ENCODE measurements around the gene CPVL.

Gene CPVL

GRCh38 chr7:29146057-29146706, at the start of gene CPVL:
Gene CPVL, minus strand, starts transcription at chr7:29146537. Its CDS starts 25,476 bp downstream, at chr7:29121061.
- H3K27ac ChIP-seq, result no peak within 1 kb of the TSS
- TF ChIP-seq CTCF (IDR thresholded peaks at IDR 0.05), result no peak
- TF ChIP-seq ZFX (IDR thresholded peaks at IDR 0.05; ENCODE audit: borderline replicate concordance), result no peak

GRCh38 chr7:29194594-29195427, 48.5 kb upstream of the CPVL start, which contains the start of gene CHN2:
Gene CHN2, plus strand, starts transcription at chr7:29194775.
- no peak within 1 kb of the TSS for H3K27ac ChIP-seq
- TF ChIP-seq CTCF (IDR thresholded peaks at IDR 0.05), result peak; percentile 34
- no peak for TF ChIP-seq ZFX (IDR thresholded peaks at IDR 0.05; ENCODE audit: borderline replicate concordance)

GRCh38 chr7:29194206-29194593, 47.9 kb upstream of the CPVL start:
- H3K27ac ChIP-seq, result no peak overlapping the region
- TF ChIP-seq CTCF (IDR thresholded peaks at IDR 0.05), result no peak
- no peak for TF ChIP-seq ZFX (IDR thresholded peaks at IDR 0.05; ENCODE audit: borderline replicate concordance)

GRCh38 chr7:29193316-29194205, 47.2 kb upstream of the CPVL start:
- TF ChIP-seq ZFX (IDR thresholded peaks at IDR 0.05; ENCODE audit: borderline replicate concordance) (no peak), CTCF (IDR thresholded peaks at IDR 0.05) (no peak)
- H3K27ac ChIP-seq, result no peak overlapping the region

- no peak for TF ChIP-seq CTCF (IDR thresholded peaks at IDR 0.05)
- no peak for TF ChIP-seq ZFX (IDR thresholded peaks at IDR 0.05; ENCODE audit: borderline replicate concordance)
- H3K27ac ChIP-seq, result no peak overlapping the region
Measured at GRCh38 chr7:29192811-29193210, 46.5 kb upstream of the CPVL start.

- TF ChIP-seq CTCF (IDR thresholded peaks at IDR 0.05) (no peak), ZFX (IDR thresholded peaks at IDR 0.05; ENCODE audit: borderline replicate concordance) (no peak)
- H3K27ac ChIP-seq, result no peak overlapping the region
Measured at GRCh38 chr7:29192323-29192722, 46.0 kb upstream of the CPVL start.
